ENCODE data around the gene IFNA16.
A peak's percentile ranks its signal among the peaks of the same experiment; 100 is the strongest.
"Not testable (repeated sequence)": the region's sequence is repeated elsewhere in the genome, so short reads cannot be mapped to it uniquely, and the experiment has no call there.

Gene IFNA16

GRCh38 chr9:21239911-21240310 lies 22.8 kb upstream of the IFNA16 start, which contains the start of gene IFNA14:
Gene IFNA14 (minus strand): TSS chr9:21240005. CDS start chr9:21239935, 70 bp downstream.
- no peak within 1 kb of the TSS for H3K4me3 ChIP-seq (ENCODE audit: low read depth, low read length)
- no peak for TF ChIP-seq CTCF (conservative IDR thresholded peaks at IDR 0.05; ENCODE audit: low read depth, low read length)
- DNase-seq (ENCODE audit: low read depth) = no peak

GRCh38 chr9:21236360-21236714 lies 19.2 kb upstream of the IFNA16 start:
- DNase-seq (ENCODE audit: low read depth); H3K4me3 ChIP-seq (ENCODE audit: low read depth, low read length): not testable (repeated sequence)

GRCh38 chr9:21235468-21236359 lies 18.6 kb upstream of the IFNA16 start:
- peak; percentile 75 for TF ChIP-seq CTCF (conservative IDR thresholded peaks at IDR 0.05; ENCODE audit: low read depth, low read length)
- DNase-seq (ENCODE audit: low read depth) = peak; percentile 74
- H3K4me3 ChIP-seq (ENCODE audit: low read depth, low read length) = not testable (repeated sequence)

GRCh38 chr9:21234153-21234687 lies 17.1 kb upstream of the IFNA16 start:
- DNase-seq (ENCODE audit: low read depth) = no peak
- no peak overlapping the region for H3K4me3 ChIP-seq (ENCODE audit: low read depth, low read length)
- TF ChIP-seq CTCF (conservative IDR thresholded peaks at IDR 0.05; ENCODE audit: low read depth, low read length) = no peak

- no peak for DNase-seq (ENCODE audit: low read depth)
- no peak overlapping the region for H3K4me3 ChIP-seq (ENCODE audit: low read depth, low read length)
- no peak for TF ChIP-seq CTCF (conservative IDR thresholded peaks at IDR 0.05; ENCODE audit: low read depth, low read length)
These were observed 16.1 kb upstream of the IFNA16 start for GRCh38 chr9:21233258-21233657.

- TF ChIP-seq CTCF (conservative IDR thresholded peaks at IDR 0.05; ENCODE audit: low read depth, low read length) = no peak
- H3K4me3 ChIP-seq (ENCODE audit: low read depth, low read length) = no peak within 1 kb of the TSS
These were observed 11.0 kb upstream of the IFNA16 start, which contains the start of gene IFNA17 for GRCh38 chr9:21228122-21228521. Gene IFNA17 (minus strand): TSS chr9:21228222. CDS start chr9:21228173, 49 bp downstream.

GRCh38 chr9:21213411-21214326 lies 3.4 kb downstream of the IFNA16 start:
- TF ChIP-seq CTCF (conservative IDR thresholded peaks at IDR 0.05; ENCODE audit: low read depth, low read length) = peak; percentile 67
- DNase-seq (ENCODE audit: low read depth) = peak; percentile 37
- not testable (repeated sequence) for H3K4me3 ChIP-seq (ENCODE audit: low read depth, low read length)

More at GRCh38 chr9:21228122-21228521, 11.0 kb upstream of the IFNA16 start, which contains the start of gene IFNA17:
- DNase-seq (ENCODE audit: low read depth) = no peak

- H3K4me3 ChIP-seq (ENCODE audit: low read depth, low read length); DNase-seq (ENCODE audit: low read depth): not testable (repeated sequence)
These were observed 5.0 kb downstream of the IFNA16 start for GRCh38 chr9:21212160-21212559.

- H3K4me3 ChIP-seq (ENCODE audit: low read depth, low read length); DNase-seq (ENCODE audit: low read depth): not testable (repeated sequence)
These were observed 6.3 kb downstream of the IFNA16 start for GRCh38 chr9:21210782-21211181.
